IMR-90 (cell line): ENCODE results near the gene TIMM44.

Experiments used
- CEBPB ChIP-seq: IDR thresholded peaks from 2 replicates; pipeline ENCODE4 v1.6.1; 2012; ENCODE audit warnings: low read depth, low read length, improper control_type of control experiment
- CHD1 ChIP-seq: IDR thresholded peaks from 2 replicates; pipeline ENCODE4 v1.6.1; 2012; ENCODE audit warnings: low read depth, low read length, improper control_type of control experiment
- CTCF ChIP-seq: conservative IDR thresholded peaks from 2 replicates; pipeline ENCODE4 v1.5.1; 2012; ENCODE audit warnings: mild to moderate bottlenecking, low read depth, low read length, improper control_type of control experiment
- ELK1 ChIP-seq: fragments of 150-350 bp; IDR thresholded peaks from 2 replicates; pipeline ENCODE4 v1.6.1; 2016; ENCODE audit warnings: low read depth, mild to moderate bottlenecking, low read length, moderate library complexity, borderline replicate concordance
- FOS ChIP-seq: fragments of 150-350 bp; IDR thresholded peaks from 2 replicates; pipeline ENCODE4 v1.6.1; 2016; ENCODE audit warnings: low read depth, low read length
- MAFK ChIP-seq: IDR thresholded peaks from 2 replicates; pipeline ENCODE4 v1.6.1; 2012; ENCODE audit warnings: low read depth, low read length, improper control_type of control experiment
- MAZ ChIP-seq: IDR thresholded peaks from 2 replicates; pipeline ENCODE4 v1.6.1; 2012; ENCODE audit warnings: low read depth, mild to moderate bottlenecking, low read length, improper control_type of control experiment, moderate library complexity, borderline replicate concordance
- MXI1 ChIP-seq: IDR thresholded peaks from 2 replicates; pipeline ENCODE4 v1.6.1; 2012; ENCODE audit warnings: low read depth, mild to moderate bottlenecking, low read length, moderate library complexity, borderline replicate concordance
- POLR2A ChIP-seq: IDR thresholded peaks from 2 replicates; pipeline ENCODE4 v1.6.1; 2012; ENCODE audit warnings: mild to moderate bottlenecking, low read depth, low read length
- RFX5 ChIP-seq: IDR thresholded peaks from 2 replicates; pipeline ENCODE4 v1.8.0; 2012; ENCODE audit warnings: low read depth, mild to moderate bottlenecking, low read length, moderate library complexity
- SMC3 ChIP-seq: fragments of 150-350 bp; IDR thresholded peaks from 2 replicates; pipeline ENCODE4 v1.6.1; 2016; ENCODE audit warnings: low read depth, mild to moderate bottlenecking, antibody characterized with exemption, low read length, moderate library complexity

GRCh38 chr19:7979559-7979958 is 36.1 kb upstream of the TIMM44 start:
- TF ChIP-seq POLR2A (no peak), CTCF (no peak), FOS (no peak), RFX5 (no peak), ELK1 (no peak), SMC3 (no peak), CEBPB (no peak), MAFK (no peak), MXI1 (no peak), CHD1 (no peak), MAZ (no peak)
